NCI-H446 treated with DMSO at 0.1 percent for 48 hours (cell line): ENCODE measurements around the gene HSFX1.

Experiments used
- DNase-seq: peaks from one replicate; lab custom pipeline; 2025; lab: John Stamatoyannopoulos, UW

The HSFX1 gene

DNA sequence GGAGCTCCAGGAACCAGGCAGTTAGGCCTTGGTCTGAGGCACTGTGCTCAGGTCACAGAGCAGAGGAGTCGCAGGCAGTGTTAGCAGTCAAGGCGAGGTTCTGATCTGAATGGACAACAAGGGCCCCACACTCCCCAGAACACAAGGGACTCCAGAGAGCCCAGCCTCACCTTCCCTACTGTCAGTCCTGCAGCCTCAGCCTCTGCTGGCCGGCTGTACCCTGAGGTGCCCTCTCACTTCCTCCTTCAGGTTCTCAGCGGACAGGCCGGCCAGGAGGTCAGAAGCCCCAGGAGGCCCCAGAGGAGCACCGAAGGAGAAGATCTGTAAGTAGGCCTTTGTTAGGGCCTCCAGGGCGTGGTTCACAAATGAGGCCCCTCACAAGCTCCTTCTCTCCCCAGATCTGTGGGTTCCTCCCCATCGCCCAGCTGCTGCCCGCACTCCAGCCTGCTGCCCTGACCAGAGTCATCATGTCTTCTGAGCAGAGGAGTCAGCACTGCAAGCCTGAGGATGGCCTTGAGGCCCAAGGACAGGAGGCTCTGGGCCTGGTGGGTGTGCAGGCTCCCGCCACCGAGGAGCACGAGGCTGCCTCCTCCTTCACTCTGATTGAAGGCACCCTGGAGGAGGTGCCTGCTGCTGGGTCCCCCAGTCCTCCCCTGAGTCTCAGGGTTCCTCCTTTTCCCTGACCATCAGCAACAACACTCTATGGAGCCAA lies 34.0 kb downstream of the HSFX1 start:
- no peak for DNase-seq

GRCh38 chrX:149818652-149819051 lies 44.8 kb downstream of the HSFX1 start:
- no peak for DNase-seq

DNA sequence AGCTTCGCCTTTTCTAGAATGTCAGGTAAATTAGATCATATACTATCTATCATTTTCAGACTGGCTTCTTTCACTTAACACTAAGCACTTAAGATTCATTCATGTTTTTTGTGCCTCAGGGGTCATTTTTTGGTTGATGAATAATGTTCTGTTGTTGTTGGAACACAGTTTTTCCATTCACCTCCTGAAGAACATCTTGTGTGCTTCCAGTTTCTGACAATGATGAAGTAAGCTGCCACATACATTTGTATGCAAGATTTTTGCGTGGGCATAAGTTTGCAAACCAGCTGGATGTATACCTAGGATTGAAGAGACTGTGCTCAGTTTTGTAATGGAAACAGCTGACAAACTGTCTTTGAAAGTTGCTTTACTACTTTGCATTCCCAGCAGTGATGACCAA lies 45.5 kb downstream of the HSFX1 start:
- no peak for DNase-seq

GRCh38 chrX:149825424-149825823 lies 51.6 kb downstream of the HSFX1 start:
- DNase-seq: no peak
